ENCODE measurements around the gene UIMC1.

DNA sequence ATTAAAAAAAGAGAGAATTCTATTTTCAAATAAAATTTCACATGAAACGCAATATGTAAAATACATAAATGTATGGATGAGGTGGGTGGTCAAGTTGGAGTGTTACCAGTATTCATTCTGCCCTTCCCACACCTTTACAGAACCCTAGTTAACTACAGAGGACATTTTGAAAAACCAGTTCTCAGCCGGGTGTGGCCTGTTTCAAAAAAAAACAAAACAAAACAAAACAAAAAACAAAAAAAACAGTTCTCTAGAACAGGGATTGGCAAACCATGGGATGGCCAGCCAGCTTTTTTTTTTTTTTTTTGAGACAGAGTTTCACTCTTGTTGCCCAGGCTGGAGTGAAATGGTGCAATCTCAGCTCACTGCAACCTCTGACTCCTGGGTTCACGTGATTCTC, 79.0 kb downstream of the UIMC1 start:
- TF ChIP-seq, protein P1, sequence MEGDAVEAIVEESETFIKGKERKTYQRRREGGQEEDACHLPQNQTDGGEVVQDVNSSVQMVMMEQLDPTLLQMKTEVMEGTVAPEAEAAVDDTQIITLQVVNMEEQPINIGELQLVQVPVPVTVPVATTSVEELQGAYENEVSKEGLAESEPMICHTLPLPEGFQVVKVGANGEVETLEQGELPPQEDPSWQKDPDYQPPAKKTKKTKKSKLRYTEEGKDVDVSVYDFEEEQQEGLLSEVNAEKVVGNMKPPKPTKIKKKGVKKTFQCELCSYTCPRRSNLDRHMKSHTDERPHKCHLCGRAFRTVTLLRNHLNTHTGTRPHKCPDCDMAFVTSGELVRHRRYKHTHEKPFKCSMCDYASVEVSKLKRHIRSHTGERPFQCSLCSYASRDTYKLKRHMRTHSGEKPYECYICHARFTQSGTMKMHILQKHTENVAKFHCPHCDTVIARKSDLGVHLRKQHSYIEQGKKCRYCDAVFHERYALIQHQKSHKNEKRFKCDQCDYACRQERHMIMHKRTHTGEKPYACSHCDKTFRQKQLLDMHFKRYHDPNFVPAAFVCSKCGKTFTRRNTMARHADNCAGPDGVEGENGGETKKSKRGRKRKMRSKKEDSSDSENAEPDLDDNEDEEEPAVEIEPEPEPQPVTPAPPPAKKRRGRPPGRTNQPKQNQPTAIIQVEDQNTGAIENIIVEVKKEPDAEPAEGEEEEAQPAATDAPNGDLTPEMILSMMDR (IDR thresholded peaks at IDR 0.05; ENCODE audit: insufficient read depth, low read depth, low read length) = no peak
- no peak for TF ChIP-seq EZH2 (IDR thresholded peaks at IDR 0.05; ENCODE audit: insufficient read depth, low read length)
